Epithelial cell of esophagus (primary cell): ENCODE results near the gene PIK3R6.
"Not testable (repeated sequence)": the region's sequence is repeated elsewhere in the genome, so short reads cannot be mapped to it uniquely, and the experiment has no call there.

ENCODE experiments used
- DNase-seq: peaks from one replicate; pipeline ENCODE4 v3.0.0; 2010; ENCODE audit warnings: low read depth
- H3K4me3 ChIP-seq: 2 replicates; pipeline ENCODE4 v1.5.1; 2011; ENCODE audit warnings: mild to moderate bottlenecking, low read length, control low read depth
- TF ChIP-seq, protein P1 (sequence below): IDR thresholded peaks from 2 replicates; pipeline ENCODE4 v1.5.1; 2011; ENCODE audit warnings: low read depth, mild to moderate bottlenecking, low read length, control low read depth, inconsistent platforms; ENCODE audit not compliant: insufficient read depth; ENCODE audit errors: missing control alignments

Gene PIK3R6

DNA sequence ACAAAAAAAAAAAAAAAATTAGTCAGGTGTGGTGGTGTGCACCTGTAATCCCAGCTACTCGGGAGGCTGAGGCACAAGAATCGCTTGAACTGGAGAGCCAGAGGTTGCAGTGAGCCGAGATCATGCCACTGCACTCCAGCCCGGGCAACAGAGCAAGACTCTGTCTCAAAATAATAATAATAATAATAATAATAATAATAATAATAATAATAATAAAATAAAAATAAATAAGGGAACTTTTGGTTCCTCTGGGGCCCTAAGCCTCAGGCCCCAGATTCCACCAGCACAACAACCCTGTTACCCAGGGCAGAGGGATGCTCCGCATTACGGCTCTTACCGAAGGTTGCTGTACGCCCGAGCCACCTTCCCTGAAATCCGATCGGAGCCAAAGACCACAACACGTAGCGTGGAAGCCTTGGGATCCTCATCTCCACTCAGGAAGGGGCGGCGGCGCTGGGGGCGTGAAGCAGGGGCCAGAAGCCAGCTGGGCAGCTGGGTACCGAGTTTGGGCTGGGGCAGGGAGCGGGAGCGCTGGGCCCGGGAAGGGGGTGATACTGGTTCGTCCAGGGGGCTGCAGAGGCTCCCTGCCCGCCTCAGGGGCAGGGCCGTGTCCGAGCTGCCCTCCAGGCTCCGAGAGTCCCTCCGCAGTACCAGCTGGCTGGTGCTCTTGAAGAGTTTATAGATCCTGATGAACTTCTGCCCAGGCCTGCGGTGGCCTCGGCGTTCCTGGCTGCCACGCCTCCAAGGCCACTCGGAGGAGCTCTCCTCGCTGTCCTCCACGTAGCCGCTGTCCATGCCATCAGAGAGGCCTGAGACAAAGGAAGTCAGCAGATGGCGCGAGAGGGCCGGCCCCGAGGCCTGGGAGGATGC is 20.6 kb upstream of the PIK3R6 start:
- TF ChIP-seq, protein P1, sequence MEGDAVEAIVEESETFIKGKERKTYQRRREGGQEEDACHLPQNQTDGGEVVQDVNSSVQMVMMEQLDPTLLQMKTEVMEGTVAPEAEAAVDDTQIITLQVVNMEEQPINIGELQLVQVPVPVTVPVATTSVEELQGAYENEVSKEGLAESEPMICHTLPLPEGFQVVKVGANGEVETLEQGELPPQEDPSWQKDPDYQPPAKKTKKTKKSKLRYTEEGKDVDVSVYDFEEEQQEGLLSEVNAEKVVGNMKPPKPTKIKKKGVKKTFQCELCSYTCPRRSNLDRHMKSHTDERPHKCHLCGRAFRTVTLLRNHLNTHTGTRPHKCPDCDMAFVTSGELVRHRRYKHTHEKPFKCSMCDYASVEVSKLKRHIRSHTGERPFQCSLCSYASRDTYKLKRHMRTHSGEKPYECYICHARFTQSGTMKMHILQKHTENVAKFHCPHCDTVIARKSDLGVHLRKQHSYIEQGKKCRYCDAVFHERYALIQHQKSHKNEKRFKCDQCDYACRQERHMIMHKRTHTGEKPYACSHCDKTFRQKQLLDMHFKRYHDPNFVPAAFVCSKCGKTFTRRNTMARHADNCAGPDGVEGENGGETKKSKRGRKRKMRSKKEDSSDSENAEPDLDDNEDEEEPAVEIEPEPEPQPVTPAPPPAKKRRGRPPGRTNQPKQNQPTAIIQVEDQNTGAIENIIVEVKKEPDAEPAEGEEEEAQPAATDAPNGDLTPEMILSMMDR, result no peak
- DNase-seq, result no peak
- H3K4me3 ChIP-seq, result no peak overlapping the region

DNA sequence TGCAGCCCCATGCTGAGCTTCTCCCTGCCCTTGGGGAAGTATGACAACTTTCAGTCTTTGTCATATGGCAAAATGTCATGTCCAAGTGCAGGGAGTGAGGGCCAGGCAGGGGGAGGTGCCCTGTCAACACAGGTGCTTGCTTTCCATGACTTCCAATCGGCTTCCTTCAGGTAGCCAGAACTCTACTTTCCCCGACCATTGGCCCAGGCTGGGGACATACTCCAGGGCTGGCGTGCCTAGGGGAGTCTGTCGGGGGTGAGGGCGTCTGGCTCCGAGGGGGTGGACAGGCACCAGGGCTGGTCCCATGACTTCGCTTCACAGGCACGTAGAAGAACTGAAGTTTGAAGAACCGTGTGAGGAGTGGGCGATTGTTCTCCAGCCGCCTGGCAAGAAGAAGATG is 19.8 kb upstream of the PIK3R6 start:
- DNase-seq, result no peak
- TF ChIP-seq, protein P1, result no peak
- H3K4me3 ChIP-seq, result no peak overlapping the region

DNA sequence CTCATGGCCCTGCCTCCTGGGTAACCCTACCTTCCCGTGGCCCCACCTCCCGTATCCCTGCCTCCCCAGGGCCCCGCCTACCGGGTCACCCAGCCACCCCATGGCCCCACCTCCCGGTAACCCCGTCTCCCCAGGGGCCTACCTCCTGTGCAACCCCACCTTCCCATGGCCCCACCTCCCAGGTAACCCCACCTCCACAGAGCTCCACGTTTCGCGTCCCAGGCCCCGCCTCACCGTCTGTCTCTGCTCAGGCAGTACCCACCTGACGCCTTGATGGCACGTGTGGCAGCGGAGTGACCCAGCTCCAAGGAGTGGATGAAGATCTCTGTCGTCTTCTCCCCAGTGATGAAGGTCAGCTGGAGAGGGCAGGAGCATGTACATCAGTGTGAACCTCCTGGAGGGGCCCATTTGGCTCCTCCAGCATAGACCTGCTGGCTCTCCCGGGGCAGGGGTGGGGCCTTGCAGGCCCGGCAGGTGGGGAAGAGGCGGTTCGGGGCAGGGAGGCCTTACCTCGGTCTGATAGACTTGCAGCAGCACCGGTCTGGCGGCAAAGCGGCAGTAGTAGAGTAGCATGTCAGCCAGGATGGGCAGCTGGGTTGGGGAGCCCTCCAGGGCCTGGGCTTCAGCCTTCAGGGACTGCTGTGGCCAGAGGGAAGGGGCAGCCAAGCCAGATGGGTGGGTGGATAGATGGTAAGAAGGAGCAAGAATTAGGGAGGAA is 18.7 kb upstream of the PIK3R6 start:
- DNase-seq, result no peak
- TF ChIP-seq, protein P1, result no peak

DNA sequence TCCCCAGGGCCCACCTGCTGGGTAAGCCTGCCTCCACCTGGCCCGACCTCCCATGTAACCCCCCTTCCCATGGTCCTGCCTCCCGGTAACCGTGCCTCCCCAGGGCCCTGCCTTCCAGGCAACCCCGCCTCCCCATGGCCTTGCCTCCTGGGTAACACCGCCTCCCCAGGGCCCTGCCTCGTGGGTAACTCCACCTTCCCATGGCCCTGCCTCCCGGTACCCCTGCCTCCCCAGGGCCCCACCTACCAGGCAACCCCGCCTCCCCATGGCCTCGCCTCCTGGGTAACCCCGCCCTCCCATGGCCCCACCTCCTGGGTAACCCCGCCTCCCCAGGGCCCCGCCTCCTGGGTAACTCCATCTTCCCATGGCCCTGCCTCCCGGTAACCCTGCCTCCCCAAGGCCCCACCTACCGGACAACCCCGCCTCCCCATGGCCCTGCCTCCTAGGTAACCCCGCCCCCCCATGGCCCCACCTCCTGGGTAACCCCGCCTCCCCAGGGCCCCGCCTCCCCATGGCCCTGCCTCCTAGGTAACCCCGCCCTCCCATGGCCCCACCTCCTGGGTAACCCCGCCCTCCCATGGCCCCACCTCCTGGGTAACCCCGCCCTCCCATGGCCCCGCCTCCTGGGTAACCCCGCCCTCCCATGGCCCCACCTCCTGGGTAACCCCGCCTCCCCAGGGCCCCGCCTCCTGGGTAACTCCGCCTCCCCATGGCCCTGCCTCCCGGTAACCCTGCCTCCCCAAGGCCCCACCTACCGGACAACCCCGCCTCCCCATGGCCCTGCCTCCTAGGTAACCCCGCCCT is 17.9 kb upstream of the PIK3R6 start:
- not testable (repeated sequence) for DNase-seq, H3K4me3 ChIP-seq

More for the DNA sequence above, 18.7 kb upstream of the PIK3R6 start:
- H3K4me3 ChIP-seq, result no peak overlapping the region

DNA sequence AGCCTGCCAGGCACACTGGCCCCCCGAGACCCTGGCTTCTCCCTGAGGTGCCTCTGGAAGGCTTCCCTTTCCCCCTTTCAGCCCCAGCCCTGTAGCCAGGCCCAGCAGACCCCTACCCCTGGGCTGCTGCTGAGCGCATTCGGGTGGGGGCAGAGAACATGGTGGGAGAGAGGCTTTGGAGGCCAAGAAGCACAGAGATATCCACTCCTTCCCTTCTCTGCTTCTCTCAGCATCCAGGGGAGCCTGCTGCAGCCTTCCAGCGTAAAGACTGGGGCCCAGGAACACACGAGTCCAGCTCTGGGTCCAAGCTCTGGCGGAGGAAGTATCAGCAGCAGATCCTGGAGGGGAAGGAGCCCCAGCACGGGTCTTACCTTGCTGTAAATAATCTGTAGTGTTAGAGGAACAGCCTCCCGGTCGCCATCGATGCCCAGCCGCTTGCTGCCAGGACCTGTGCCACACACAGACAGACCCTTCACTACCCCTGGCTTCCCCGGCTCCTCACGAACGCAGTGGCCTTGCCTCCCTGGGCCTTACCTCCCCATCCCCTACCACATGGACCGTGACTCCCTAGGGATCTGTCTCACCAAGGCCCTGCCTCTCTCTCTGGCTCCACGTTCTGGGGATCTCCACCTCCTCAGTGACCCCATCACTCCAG is 17.0 kb upstream of the PIK3R6 start:
- H3K4me3 ChIP-seq, result no peak overlapping the region
- no peak for DNase-seq
- TF ChIP-seq, protein P1, result no peak

DNA sequence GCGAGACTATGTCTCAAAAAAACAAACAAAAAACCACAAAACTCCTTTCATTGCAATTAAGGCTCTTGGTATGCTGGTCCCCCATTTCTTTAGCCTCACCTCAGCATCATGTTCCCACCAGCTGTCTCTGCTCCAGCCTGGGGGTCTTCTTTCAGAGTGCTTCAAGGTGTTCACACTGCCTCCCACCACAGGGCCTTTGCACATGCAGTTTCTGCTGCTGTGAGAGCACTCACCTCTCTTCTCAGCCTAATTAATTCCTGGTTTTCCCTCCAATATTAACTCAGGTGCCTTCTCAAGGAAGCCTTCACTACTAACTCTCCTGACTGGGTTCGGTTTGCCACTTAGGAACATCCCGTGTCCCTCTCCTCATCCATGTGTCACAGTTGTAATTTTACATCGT is 15.9 kb upstream of the PIK3R6 start:
- TF ChIP-seq, protein P1, result no peak
- DNase-seq, result no peak

More for the DNA sequence above, 15.9 kb upstream of the PIK3R6 start:
- no peak overlapping the region for H3K4me3 ChIP-seq
